Measurements from ENCODE around the gene VIL1. TPM values are rescaled to one million over a fixed set of nuclear protein-coding genes. Genes with fewer than 3 reads are reported as not detected.

The VIL1 gene
- total and polyA plus RNA-seq, 2 of the 13 experiments (the other 11 are each of a cell fraction or from before 2014, with no cell fraction given) = 287 to 301 TPM

DNA sequence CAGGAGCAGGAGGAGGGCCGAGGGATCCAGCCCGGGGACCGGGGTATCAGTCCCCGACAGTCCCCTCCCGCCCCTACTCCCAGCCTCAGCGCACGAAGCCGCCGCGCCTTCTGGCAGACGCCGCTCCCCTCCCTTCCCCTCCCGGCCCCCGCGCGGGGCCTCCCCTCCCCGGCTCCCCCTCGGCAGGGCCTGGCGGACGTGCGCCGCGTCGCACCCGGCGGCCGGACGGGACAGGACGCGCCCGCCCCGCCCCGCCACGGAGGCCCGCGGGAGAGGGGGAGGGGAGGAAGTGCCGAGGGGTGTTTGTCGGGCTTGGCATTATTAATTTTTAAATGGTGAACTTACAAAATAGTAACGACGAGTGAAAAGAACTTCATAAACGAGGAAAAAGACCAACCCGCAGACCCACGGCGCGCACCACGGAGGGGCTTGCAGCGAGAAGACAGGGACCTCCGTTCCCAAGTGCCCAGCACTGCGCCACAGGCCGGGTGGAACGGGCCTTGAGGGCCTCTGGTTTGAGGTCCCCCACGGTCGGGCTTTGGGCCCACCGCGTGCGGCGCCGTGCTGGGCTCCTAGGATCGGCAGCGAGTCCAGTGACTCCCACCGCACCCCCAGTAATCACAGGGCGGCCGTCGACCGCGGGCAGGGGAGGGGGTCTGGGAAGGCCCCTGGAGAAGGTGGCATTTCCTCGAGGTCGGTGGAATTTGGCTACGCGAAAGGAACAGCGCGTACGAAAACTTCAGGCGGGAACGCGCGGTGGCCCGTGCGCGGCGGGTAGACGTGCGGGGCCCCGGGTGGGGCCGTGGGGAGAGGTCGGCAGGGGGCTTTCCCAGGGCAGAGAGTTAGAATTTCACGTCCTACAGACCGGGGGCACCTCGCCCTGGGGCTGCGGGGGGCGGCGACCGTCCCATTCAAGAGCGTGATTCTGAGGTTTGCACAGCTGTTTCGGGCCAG lies 20.2 kb upstream of the VIL1 start (continued):
- TF ChIP-seq PRDM10 (CRISPR knock-in tag; IDR thresholded peaks at IDR 0.05; ENCODE audit: low read depth) (no peak; the same call in 1 of the 2 replicates), AHR (CRISPR knock-in tag; IDR thresholded peaks at IDR 0.05) (no peak), ATAD3A (CRISPR knock-in tag; IDR thresholded peaks at IDR 0.05) (no peak), ZMYM4 (CRISPR knock-in tag; IDR thresholded peaks at IDR 0.05) (peak; percentile 33), CREB1 (IDR thresholded peaks at IDR 0.05) (no peak), CREB1 (CRISPR knock-in tag; IDR thresholded peaks at IDR 0.05) (no peak), NFIC (IDR thresholded peaks at IDR 0.05; ENCODE audit: low read length) (no peak), ZNF101 (CRISPR knock-in tag; IDR thresholded peaks at IDR 0.05; ENCODE audit: borderline replicate concordance, low read depth) (no peak; the same call in 1 of the 2 replicates), ZNF558 (CRISPR knock-in tag; IDR thresholded peaks at IDR 0.05; ENCODE audit: borderline replicate concordance) (no peak), ZNF629 (CRISPR knock-in tag; conservative IDR thresholded peaks at IDR 0.05) (no peak), RXRB (CRISPR knock-in tag; IDR thresholded peaks at IDR 0.05; ENCODE audit: borderline replicate concordance) (no peak), ZC3H13 (CRISPR knock-in tag; IDR thresholded peaks at IDR 0.05) (peak; percentile 95)
- TF ChIP-seq, protein P1, sequence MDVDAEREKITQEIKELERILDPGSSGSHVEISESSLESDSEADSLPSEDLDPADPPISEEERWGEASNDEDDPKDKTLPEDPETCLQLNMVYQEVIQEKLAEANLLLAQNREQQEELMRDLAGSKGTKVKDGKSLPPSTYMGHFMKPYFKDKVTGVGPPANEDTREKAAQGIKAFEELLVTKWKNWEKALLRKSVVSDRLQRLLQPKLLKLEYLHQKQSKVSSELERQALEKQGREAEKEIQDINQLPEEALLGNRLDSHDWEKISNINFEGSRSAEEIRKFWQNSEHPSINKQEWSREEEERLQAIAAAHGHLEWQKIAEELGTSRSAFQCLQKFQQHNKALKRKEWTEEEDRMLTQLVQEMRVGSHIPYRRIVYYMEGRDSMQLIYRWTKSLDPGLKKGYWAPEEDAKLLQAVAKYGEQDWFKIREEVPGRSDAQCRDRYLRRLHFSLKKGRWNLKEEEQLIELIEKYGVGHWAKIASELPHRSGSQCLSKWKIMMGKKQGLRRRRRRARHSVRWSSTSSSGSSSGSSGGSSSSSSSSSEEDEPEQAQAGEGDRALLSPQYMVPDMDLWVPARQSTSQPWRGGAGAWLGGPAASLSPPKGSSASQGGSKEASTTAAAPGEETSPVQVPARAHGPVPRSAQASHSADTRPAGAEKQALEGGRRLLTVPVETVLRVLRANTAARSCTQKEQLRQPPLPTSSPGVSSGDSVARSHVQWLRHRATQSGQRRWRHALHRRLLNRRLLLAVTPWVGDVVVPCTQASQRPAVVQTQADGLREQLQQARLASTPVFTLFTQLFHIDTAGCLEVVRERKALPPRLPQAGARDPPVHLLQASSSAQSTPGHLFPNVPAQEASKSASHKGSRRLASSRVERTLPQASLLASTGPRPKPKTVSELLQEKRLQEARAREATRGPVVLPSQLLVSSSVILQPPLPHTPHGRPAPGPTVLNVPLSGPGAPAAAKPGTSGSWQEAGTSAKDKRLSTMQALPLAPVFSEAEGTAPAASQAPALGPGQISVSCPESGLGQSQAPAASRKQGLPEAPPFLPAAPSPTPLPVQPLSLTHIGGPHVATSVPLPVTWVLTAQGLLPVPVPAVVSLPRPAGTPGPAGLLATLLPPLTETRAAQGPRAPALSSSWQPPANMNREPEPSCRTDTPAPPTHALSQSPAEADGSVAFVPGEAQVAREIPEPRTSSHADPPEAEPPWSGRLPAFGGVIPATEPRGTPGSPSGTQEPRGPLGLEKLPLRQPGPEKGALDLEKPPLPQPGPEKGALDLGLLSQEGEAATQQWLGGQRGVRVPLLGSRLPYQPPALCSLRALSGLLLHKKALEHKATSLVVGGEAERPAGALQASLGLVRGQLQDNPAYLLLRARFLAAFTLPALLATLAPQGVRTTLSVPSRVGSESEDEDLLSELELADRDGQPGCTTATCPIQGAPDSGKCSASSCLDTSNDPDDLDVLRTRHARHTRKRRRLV (CRISPR knock-in tag; IDR thresholded peaks at IDR 0.05) = peak; percentile 72; the same call in 1 of the 2 replicates
- TF ChIP-seq, protein P2, sequence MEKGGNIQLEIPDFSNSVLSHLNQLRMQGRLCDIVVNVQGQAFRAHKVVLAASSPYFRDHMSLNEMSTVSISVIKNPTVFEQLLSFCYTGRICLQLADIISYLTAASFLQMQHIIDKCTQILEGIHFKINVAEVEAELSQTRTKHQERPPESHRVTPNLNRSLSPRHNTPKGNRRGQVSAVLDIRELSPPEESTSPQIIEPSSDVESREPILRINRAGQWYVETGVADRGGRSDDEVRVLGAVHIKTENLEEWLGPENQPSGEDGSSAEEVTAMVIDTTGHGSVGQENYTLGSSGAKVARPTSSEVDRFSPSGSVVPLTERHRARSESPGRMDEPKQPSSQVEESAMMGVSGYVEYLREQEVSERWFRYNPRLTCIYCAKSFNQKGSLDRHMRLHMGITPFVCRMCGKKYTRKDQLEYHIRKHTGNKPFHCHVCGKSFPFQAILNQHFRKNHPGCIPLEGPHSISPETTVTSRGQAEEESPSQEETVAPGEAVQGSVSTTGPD (CRISPR knock-in tag; IDR thresholded peaks at IDR 0.05) = no peak
- TF ChIP-seq, protein P3, sequence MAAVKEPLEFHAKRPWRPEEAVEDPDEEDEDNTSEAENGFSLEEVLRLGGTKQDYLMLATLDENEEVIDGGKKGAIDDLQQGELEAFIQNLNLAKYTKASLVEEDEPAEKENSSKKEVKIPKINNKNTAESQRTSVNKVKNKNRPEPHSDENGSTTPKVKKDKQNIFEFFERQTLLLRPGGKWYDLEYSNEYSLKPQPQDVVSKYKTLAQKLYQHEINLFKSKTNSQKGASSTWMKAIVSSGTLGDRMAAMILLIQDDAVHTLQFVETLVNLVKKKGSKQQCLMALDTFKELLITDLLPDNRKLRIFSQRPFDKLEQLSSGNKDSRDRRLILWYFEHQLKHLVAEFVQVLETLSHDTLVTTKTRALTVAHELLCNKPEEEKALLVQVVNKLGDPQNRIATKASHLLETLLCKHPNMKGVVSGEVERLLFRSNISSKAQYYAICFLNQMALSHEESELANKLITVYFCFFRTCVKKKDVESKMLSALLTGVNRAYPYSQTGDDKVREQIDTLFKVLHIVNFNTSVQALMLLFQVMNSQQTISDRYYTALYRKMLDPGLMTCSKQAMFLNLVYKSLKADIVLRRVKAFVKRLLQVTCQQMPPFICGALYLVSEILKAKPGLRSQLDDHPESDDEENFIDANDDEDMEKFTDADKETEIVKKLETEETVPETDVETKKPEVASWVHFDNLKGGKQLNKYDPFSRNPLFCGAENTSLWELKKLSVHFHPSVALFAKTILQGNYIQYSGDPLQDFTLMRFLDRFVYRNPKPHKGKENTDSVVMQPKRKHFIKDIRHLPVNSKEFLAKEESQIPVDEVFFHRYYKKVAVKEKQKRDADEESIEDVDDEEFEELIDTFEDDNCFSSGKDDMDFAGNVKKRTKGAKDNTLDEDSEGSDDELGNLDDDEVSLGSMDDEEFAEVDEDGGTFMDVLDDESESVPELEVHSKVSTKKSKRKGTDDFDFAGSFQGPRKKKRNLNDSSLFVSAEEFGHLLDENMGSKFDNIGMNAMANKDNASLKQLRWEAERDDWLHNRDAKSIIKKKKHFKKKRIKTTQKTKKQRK (IDR thresholded peaks at IDR 0.05; ENCODE audit: low read length) = no peak

All from HepG2 (cell line).